Spleen (tissue), 11 donors: ENCODE results near the gene NFS1. TPM values are rescaled to one million over a fixed set of nuclear protein-coding genes. Genes with fewer than 3 reads are reported as not detected.
A peak's percentile ranks its signal among the peaks of the same experiment; 100 is the strongest.
"Not testable (repeated sequence)": the region's sequence is repeated elsewhere in the genome, so short reads cannot be mapped to it uniquely, and the experiment has no call there.

Experiments used
- DNase-seq: peaks from one replicate; pipeline ENCODE4 v3.0.0-alpha.2; 2020
- H3K27ac ChIP-seq, 8 donors: fragments of 200-600 bp; sonication (generic) in 7 of 8; 1 replicate in 4 of 8; 2 replicates in 4 of 8; pipeline versions ENCODE4 v1.5.0 to v1.8.0; 2016 to 2021; ENCODE audit warnings: inconsistent platforms in 4 of 8, mild to moderate bottlenecking in 4 of 8, moderate library complexity in 1 of 8
- H3K27me3 ChIP-seq, 7 donors: fragments of 200-600 bp; sonication (generic) in 6 of 7; replicated peaks in 1 of 7; 1 replicate in 4 of 7; 2 replicates in 3 of 7; pipeline versions ENCODE4 v1.5.0 to v1.8.0; 2016 to 2021; ENCODE audit warnings: inconsistent platforms in 3 of 7, mild to moderate bottlenecking in 1 of 7
- H3K36me3 ChIP-seq, 6 donors: fragments of 200-600 bp; sonication (generic) in 5 of 6; 1 replicate in 4 of 6; 2 replicates in 2 of 6; pipeline versions ENCODE4 v1.5.0 to v1.8.0; 2016 to 2021; ENCODE audit warnings: inconsistent platforms in 2 of 6
- H3K4me1 ChIP-seq, 6 donors: fragments of 200-600 bp; sonication (generic) in 5 of 6; 1 replicate in 3 of 6; 2 replicates in 3 of 6; pipeline versions ENCODE4 v1.5.0 to v1.8.0; 2016 to 2021; ENCODE audit warnings: inconsistent platforms in 3 of 6
- H3K4me3 ChIP-seq, 8 donors: fragments of 200-600 bp; sonication (generic) in 7 of 8; 1 replicate in 4 of 8; 2 replicates in 4 of 8; pipeline versions ENCODE4 v1.5.0 to v1.8.0; 2016 to 2021; ENCODE audit warnings: inconsistent platforms in 4 of 8, mild to moderate bottlenecking in 4 of 8, moderate library complexity in 2 of 8
- H3K9me3 ChIP-seq, 8 donors: fragments of 200-600 bp; sonication (generic) in 7 of 8; 1 replicate in 4 of 8; 2 replicates in 4 of 8; pipeline versions ENCODE4 v1.5.0 to v1.8.0; 2016 to 2021; ENCODE audit warnings: inconsistent platforms in 4 of 8
- POLR2A ChIP-seq, 3 donors: fragments of 450-650 bp; IDR thresholded peaks; one replicate each; pipeline ENCODE4 v1.5.1; 2017; ENCODE audit warnings: antibody characterized with exemption in 3 of 3, mild to moderate bottlenecking in 1 of 3
- POLR2AphosphoS5 ChIP-seq, 3 donors: sonication (generic); formaldehyde crosslinking; IDR thresholded peaks; one replicate each; pipeline ENCODE4 v1.5.1; 2017; ENCODE audit warnings: antibody characterized with exemption in 3 of 3
- WGBS, 5 donors: extraction: QIAGEN DNeasy Blood & Tissue Kit in 3 of 5; methylation state at CpG; one replicate each; pipeline versions ENCODE4 v1.1.5 to v1.1.7; 2013 to 2018; 5-methylcytosine and 5-hydroxymethylcytosine counted together
- intact Hi-C: fragments of 100-400 bp; cut with DNase I; formaldehyde crosslinking; loops from one replicate; pipeline ENCODE4 v1.15.0; 2023; ENCODE audit warnings: low total_unique reads
- polyA plus RNA-seq, 3 donors: library from polyadenylated mRNA; stranded (reverse); fragments of 200-250 nt; gene quantifications; one replicate each; pipeline ENCODE4 v1.2.1, GENCODE V29; 2013
- total RNA-seq, 7 donors: library from RNA; depleted of rRNA in 3 of 7; stranded (reverse); fragments of >200 nt in 3 of 7; fragmentation: NEBNext Ultra II Directional in 4 of 7; extraction: Animal tissue kit (Norgen Biotek cat#: 25700) in 4 of 7; gene quantifications; one replicate each; pipeline versions ENCODE4 v1.1.0 to v1.2.1, GENCODE V29; 2016 to 2021
- TF ChIP-seq, protein P1 (sequence below), 11 experiments: fragments of 200-600 bp in 7 of 11; fragments of 450-650 bp in 4 of 11; sonication (generic) in 4 of 11; IDR thresholded peaks in 8 of 11; conservative IDR thresholded peaks in 3 of 11; 1 replicate in 7 of 11; 2 replicates in 4 of 11; pipeline versions ENCODE4 v1.4.0 to v1.8.0; 2016 to 2021; ENCODE audit warnings: antibody characterized with exemption in 11 of 11, inconsistent platforms in 4 of 11, mild to moderate bottlenecking in 1 of 11
- donor health status: healthy with polysubstance abuse.
- donor health status: DM: no; HTN: no; CAD: no; lungs with moderate emphysema.
- donor health status: DM: no; HTN: no; CAD: no.
- donor health status: Bipolar disorder and iron deficiency.
- donor health status: healthy.
- donor health status: DM: no; HTN: no; CAD: no.
- donor health status: DM: yes; HTN: yes; CAD: no.

Gene NFS1
- total and polyA plus RNA-seq, 10 donors = 21.3 to 40.8 (median 25.7) TPM

DNA sequence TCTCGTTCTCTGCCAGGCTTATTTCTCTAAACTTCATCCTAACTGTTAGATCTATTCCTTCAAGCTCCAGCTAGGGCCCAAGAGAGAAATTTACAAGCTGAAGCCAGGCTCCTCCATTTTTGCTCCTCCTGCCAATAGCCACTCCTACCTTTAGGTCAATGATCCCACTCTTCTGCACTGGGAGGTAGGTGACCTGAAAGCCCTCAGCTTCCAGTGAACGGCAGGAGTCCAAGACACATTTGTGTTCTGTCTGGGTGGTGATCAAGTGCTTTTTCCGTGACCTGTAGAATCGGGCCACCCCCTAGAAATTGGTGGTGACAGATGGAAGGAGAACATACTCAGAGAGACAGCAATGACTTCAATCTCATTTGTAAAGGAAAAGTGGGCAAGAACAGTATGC is 8.9 kb downstream of the NFS1 start:
- WGBS, 5 donors = 80 to 93% (median 91%) methylated on average over 4 of the region's 4 CpGs
- Histone ChIP-seq H3K9me3 (no peaks in the 10 kb centered on the region), H3K4me1 (no peaks in the 10 kb centered on the region), H3K36me3 (peaks cover 0 to 100% (median 68%) of the 10 kb centered on the region in 6 donors), H3K27me3 (no peaks in the 10 kb centered on the region), H3K4me3 (no peak overlapping the region), H3K27ac (no peak overlapping the region)
- intact Hi-C loops = no loop called here
- DNase-seq = no peak
- TF ChIP-seq, protein P1, sequence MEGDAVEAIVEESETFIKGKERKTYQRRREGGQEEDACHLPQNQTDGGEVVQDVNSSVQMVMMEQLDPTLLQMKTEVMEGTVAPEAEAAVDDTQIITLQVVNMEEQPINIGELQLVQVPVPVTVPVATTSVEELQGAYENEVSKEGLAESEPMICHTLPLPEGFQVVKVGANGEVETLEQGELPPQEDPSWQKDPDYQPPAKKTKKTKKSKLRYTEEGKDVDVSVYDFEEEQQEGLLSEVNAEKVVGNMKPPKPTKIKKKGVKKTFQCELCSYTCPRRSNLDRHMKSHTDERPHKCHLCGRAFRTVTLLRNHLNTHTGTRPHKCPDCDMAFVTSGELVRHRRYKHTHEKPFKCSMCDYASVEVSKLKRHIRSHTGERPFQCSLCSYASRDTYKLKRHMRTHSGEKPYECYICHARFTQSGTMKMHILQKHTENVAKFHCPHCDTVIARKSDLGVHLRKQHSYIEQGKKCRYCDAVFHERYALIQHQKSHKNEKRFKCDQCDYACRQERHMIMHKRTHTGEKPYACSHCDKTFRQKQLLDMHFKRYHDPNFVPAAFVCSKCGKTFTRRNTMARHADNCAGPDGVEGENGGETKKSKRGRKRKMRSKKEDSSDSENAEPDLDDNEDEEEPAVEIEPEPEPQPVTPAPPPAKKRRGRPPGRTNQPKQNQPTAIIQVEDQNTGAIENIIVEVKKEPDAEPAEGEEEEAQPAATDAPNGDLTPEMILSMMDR (IDR thresholded peaks at IDR 0.05 in 8 of 11, conservative IDR thresholded peaks at IDR 0.05 in 3 of 11) = no peak
- TF ChIP-seq POLR2AphosphoS5 (IDR thresholded peaks at IDR 0.05) = no peak
- TF ChIP-seq POLR2A (IDR thresholded peaks at IDR 0.05) = no peak

- DNase-seq, H3K4me1 ChIP-seq, H3K4me3 ChIP-seq, H3K9me3 ChIP-seq, intact Hi-C loops, H3K27ac ChIP-seq, H3K27me3 ChIP-seq: not testable (repeated sequence)
- TF ChIP-seq, protein P1 (IDR thresholded peaks at IDR 0.05 in 8 of 11, conservative IDR thresholded peaks at IDR 0.05 in 3 of 11) = peak in 1 of 11 experiments; percentile 17
- peaks cover 0 to 95% (median 46%) of the 10 kb centered on the region in 6 donors for H3K36me3 ChIP-seq
- 83 to 95% (median 93%) methylated on average over 11 of the region's 11 CpGs for WGBS, 5 donors
Measured at GRCh38 chr20:35686872-35687271, 12.3 kb downstream of the NFS1 start.

GRCh38 chr20:35685368-35685767 is 13.8 kb downstream of the NFS1 start:
- H3K36me3 ChIP-seq = peaks cover 0 to 92% (median 43%) of the 10 kb centered on the region in 6 donors
- DNase-seq, H3K27ac ChIP-seq, H3K4me1 ChIP-seq, H3K4me3 ChIP-seq, H3K9me3 ChIP-seq, H3K27me3 ChIP-seq, intact Hi-C loops: not testable (repeated sequence)
- whole genome bisulfite sequencing, 5 donors = 95 to 97% (median 96%) methylated on average over 9 of the region's 9 CpGs

- TF ChIP-seq, protein P1 (IDR thresholded peaks at IDR 0.05 in 8 of 11, conservative IDR thresholded peaks at IDR 0.05 in 3 of 11) = no peak
- TF ChIP-seq POLR2A (IDR thresholded peaks at IDR 0.05) (no peak), POLR2AphosphoS5 (IDR thresholded peaks at IDR 0.05) (no peak)
- H3K36me3 ChIP-seq = peaks cover 0 to 92% (median 22%) of the 10 kb centered on the region in 6 donors
- DNase-seq = no peak
- no peaks in the 10 kb centered on the region for H3K9me3 ChIP-seq
- no peaks in the 10 kb centered on the region for H3K27me3 ChIP-seq
- no peak overlapping the region for H3K4me3 ChIP-seq
- 0 to 100% (median 95%) methylated on average over 1 of the region's 1 CpG for WGBS, 5 donors
- no peak overlapping the region for H3K27ac ChIP-seq
- H3K4me1 ChIP-seq = peaks cover 0 to 13% (median 10%) of the 10 kb centered on the region in 6 donors
- intact Hi-C loops = no loop called here
Measured at GRCh38 chr20:35681960-35682359, 17.2 kb downstream of the NFS1 start.
